Measurements from ENCODE around the gene MAB21L4. TPM values are rescaled to one million over a fixed set of nuclear protein-coding genes. Genes with fewer than 3 reads are reported as not detected.

MAB21L4 gene
- total and polyA plus RNA-seq, 10 donors, result 0.04 to 0.70 (median 0.23) TPM; not detected in 6

DNA sequence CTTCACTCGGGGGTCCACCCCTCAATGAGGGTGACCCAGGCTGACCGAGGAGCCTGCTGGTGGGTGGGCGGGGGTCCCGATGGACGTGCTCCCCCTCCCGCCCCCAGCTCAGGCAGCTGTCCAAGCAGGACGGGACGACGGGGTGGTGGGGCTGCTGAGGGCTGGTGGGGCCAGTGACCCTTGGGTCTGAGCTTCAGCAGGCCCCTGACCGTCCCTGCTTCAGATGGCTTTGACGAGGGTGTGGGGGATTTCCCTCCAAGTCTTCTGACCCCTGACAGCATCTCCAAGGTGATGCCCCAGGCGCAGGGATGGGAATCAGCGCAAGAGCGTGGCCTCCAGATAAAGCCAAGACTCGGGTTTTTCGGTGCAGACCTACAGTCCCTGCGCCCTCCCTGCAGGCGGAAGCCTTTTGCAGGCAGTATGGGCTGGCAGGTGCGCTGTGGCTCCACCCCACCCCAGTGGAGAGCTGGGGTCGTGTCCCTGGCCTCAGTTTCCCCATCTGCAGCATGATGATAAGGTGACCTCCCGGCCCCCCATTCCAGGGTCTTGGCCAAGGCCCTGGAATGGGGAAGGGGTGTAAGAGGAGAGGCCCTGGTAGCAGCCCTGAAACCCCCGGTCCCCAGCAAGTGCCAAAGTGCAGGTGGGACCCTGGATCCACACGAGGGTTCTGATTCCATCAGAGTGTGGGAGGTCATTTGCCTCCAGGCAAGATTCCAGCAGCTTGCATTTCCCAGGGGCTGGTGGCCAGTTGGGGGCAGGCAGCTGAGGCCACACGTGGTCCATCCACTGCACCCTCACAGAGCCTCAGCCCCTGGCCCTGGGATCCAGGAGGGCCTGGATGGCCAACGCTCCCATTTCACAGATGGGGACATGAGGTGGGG lies 18.9 kb upstream of the MAB21L4 start:
- 49 to 68% (median 52%) methylated on average over 10 to 25 of the region's 25 CpGs for WGBS, 5 donors

DNA sequence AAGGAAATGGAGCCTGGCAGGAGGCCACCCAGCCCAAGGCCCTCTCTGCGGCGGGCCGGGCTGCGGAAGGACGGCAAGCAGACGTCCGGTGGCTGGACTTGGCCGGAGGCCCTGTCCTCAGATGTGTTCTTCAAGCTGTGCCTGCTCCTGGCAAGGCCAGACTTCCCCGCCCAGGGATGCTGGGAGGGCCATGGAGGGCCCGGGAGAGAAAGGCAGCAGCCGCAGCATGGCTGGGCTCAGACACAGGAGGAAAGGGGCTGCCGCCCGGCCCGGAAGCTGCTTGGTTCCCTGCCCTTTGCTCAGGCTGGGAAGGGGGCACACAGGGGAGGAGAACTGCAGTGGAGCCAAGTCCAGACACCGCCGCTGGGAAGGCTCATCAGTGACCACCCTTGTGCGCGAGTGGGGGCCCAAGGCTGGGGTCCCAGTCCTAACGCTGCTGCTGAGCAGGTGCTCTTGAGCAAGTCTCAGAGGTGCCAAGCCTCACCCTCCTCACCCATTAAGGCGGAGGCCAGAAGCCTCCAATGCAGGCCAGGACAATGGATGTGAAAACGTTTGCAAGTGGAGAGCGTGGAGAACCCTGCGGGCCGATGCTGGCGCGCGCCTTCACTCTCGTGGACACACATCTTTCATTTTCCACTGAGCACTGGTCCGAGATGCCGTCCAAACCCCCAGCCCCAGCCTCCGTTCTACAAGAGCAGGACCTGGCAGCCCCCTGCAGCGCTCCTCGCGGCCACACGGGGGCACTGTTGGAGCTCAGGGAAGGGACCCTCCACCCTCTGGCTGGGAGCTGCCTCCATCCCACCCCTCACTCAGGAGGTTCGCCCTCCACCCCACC lies 18.1 kb upstream of the MAB21L4 start:
- Histone ChIP-seq H3K36me3 (no peaks in the 10 kb centered on the region), H3K4me1 (peaks cover 22 to 64% (median 50%) of the 10 kb centered on the region in 6 donors), H3K27ac (peak overlapping the region in 7 of 8 donors; percentile 40 to 83 (median 69)), H3K9me3 (no peaks in the 10 kb centered on the region), H3K27me3 (replicated peaks in 1 of 7) (peaks cover 0 to 74% (median 11%) of the 10 kb centered on the region in 7 donors), H3K4me3 (no peak overlapping the region)
- peak; percentile 90 for DNase-seq
- 40 to 54% (median 41%) methylated on average over 24 to 36 of the region's 36 CpGs for WGBS, 5 donors
- TF ChIP-seq POLR2A (IDR thresholded peaks at IDR 0.05), result no peak
- TF ChIP-seq, protein P1, sequence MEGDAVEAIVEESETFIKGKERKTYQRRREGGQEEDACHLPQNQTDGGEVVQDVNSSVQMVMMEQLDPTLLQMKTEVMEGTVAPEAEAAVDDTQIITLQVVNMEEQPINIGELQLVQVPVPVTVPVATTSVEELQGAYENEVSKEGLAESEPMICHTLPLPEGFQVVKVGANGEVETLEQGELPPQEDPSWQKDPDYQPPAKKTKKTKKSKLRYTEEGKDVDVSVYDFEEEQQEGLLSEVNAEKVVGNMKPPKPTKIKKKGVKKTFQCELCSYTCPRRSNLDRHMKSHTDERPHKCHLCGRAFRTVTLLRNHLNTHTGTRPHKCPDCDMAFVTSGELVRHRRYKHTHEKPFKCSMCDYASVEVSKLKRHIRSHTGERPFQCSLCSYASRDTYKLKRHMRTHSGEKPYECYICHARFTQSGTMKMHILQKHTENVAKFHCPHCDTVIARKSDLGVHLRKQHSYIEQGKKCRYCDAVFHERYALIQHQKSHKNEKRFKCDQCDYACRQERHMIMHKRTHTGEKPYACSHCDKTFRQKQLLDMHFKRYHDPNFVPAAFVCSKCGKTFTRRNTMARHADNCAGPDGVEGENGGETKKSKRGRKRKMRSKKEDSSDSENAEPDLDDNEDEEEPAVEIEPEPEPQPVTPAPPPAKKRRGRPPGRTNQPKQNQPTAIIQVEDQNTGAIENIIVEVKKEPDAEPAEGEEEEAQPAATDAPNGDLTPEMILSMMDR (IDR thresholded peaks at IDR 0.05 in 8 of 11, conservative IDR thresholded peaks at IDR 0.05 in 3 of 11), result peak; percentile 52 to 93 (median 89)
- TF ChIP-seq POLR2AphosphoS5 (IDR thresholded peaks at IDR 0.05), result peak; percentile 75 to 87 (median 85)
- intact Hi-C loops (cut with DNase I; ENCODE audit: low total_unique reads), result no loop called here

More for the DNA sequence above, 18.9 kb upstream of the MAB21L4 start:
- Histone ChIP-seq H3K27me3 (replicated peaks in 1 of 7) (peaks cover 0 to 69% (median 11%) of the 10 kb centered on the region in 7 donors), H3K4me1 (peaks cover 22 to 64% (median 50%) of the 10 kb centered on the region in 6 donors), H3K4me3 (no peak overlapping the region), H3K27ac (peak overlapping the region in 5 of 8 donors; percentile 65 to 83 (median 72)), H3K9me3 (no peaks in the 10 kb centered on the region), H3K36me3 (no peaks in the 10 kb centered on the region)
- intact Hi-C loops (cut with DNase I; ENCODE audit: low total_unique reads), result no loop called here
- DNase-seq, result peak; percentile 65
- TF ChIP-seq POLR2A (IDR thresholded peaks at IDR 0.05) (no peak), POLR2AphosphoS5 (IDR thresholded peaks at IDR 0.05) (no peak)
- TF ChIP-seq, protein P1 (IDR thresholded peaks at IDR 0.05 in 8 of 11, conservative IDR thresholded peaks at IDR 0.05 in 3 of 11), result peak in 2 of 11 experiments; percentile 26 to 41

DNA sequence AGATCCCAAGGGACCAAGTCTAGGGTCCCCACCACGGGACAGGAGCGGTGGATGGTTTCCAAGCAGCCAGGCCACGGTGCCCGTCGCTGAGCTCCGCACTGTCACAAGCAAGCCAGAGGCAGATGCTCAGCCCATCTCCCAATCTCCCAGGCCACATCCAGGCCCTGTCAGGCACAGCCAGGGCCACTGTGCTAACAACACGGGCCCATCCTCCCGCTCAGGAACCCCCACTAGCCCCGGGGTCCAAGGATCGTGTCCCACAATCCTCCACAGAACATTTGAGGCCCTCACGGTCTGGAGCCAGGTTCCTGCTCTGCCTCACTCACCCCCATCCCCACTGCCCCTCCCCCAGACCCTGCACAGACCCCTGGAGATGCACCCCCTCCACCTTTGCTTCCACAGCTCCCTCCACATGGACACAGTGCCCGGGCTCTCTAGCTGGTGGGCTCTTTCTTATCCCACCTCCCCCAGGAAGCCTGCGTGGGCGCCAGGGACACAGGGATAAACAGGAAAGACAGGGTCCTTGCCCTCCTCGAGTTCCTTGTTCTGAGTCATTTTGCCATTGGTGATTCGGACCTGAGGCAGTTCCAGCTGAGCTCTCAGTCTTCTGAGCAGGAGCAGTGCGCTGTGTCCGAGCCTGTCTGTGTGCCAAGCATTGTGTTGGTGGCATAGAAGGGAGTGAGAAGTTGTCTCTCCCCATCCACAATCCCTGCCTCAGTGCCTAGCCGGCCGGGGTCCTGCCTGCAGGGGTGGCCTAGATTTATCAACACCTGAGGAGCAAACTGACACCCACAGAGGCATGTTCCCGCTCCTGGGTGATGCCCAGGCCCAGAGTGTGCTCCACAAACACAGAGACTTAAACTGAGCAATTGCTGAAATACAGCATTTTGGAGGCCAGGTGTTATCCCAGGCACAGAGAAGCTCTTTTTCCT lies 17.2 kb upstream of the MAB21L4 start:
- no peak for DNase-seq
- peak overlapping the region in 7 of 8 donors; percentile 40 to 83 (median 69) for H3K27ac ChIP-seq
- no peak overlapping the region for H3K4me3 ChIP-seq
- peaks cover 22 to 62% (median 50%) of the 10 kb centered on the region in 6 donors for H3K4me1 ChIP-seq
- intact Hi-C loops (cut with DNase I; ENCODE audit: low total_unique reads), result no loop called here
- peaks cover 0 to 74% (median 11%) of the 10 kb centered on the region in 7 donors for H3K27me3 ChIP-seq (replicated peaks in 1 of 7)
- TF ChIP-seq POLR2AphosphoS5 (IDR thresholded peaks at IDR 0.05) (no peak), POLR2A (IDR thresholded peaks at IDR 0.05) (no peak)
- TF ChIP-seq, protein P1 (IDR thresholded peaks at IDR 0.05 in 8 of 11, conservative IDR thresholded peaks at IDR 0.05 in 3 of 11), result no peak
- no peaks in the 10 kb centered on the region for H3K9me3 ChIP-seq
- no peaks in the 10 kb centered on the region for H3K36me3 ChIP-seq
- WGBS, 5 donors, result 74 to 82% (median 74%) methylated on average over 17 to 21 of the region's 21 CpGs
